ENCODE measurements around the gene NME9.

DNA sequence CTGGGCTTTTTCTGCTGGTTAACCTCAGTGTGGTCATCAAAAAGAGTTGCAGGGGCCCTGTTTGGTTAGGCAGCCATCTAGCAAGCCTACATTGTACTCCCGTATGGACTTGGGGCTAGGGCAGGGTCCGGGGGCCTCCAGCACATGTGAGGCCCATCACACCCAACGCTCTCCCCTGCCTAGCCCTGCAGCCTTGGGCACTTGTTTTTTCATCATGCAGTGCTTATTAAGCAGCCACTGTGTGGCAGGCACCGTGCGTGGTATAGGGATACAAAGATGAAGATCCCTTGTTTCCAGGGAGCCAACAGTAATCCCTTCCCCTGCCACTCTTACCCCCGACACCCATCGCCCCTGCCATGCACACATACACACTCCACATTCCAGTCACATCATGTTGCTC, 32.9 kb upstream of the NME9 start:
- TF ChIP-seq, protein P1, sequence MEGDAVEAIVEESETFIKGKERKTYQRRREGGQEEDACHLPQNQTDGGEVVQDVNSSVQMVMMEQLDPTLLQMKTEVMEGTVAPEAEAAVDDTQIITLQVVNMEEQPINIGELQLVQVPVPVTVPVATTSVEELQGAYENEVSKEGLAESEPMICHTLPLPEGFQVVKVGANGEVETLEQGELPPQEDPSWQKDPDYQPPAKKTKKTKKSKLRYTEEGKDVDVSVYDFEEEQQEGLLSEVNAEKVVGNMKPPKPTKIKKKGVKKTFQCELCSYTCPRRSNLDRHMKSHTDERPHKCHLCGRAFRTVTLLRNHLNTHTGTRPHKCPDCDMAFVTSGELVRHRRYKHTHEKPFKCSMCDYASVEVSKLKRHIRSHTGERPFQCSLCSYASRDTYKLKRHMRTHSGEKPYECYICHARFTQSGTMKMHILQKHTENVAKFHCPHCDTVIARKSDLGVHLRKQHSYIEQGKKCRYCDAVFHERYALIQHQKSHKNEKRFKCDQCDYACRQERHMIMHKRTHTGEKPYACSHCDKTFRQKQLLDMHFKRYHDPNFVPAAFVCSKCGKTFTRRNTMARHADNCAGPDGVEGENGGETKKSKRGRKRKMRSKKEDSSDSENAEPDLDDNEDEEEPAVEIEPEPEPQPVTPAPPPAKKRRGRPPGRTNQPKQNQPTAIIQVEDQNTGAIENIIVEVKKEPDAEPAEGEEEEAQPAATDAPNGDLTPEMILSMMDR (IDR thresholded peaks at IDR 0.05; ENCODE audit: low read depth, low read length), result no peak
- TF ChIP-seq, protein P2, sequence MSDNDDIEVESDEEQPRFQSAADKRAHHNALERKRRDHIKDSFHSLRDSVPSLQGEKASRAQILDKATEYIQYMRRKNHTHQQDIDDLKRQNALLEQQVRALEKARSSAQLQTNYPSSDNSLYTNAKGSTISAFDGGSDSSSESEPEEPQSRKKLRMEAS (IDR thresholded peaks at IDR 0.05; ENCODE audit: low read depth, low read length), result no peak
